ENCODE data around the gene CALN1.

Gene CALN1

GRCh38 chr7:72336632-72337389 is 75.3 kb downstream of the CALN1 start:
- no peak for TF ChIP-seq REST (IDR thresholded peaks at IDR 0.05; ENCODE audit: insufficient read depth in 1 of 2, low read depth in 2 of 2, low read length in 2 of 2)
- TF ChIP-seq POLR2AphosphoS5 (IDR thresholded peaks at IDR 0.05; ENCODE audit: low read depth, low read length): no peak
- no peak for TF ChIP-seq TAF1 (IDR thresholded peaks at IDR 0.05; ENCODE audit: borderline replicate concordance, insufficient read depth, low read length)

GRCh38 chr7:72336382-72336631 is 75.8 kb downstream of the CALN1 start:
- TF ChIP-seq REST (IDR thresholded peaks at IDR 0.05; ENCODE audit: insufficient read depth in 1 of 2, low read depth in 2 of 2, low read length in 2 of 2): no peak
- no peak for TF ChIP-seq SIN3A (IDR thresholded peaks at IDR 0.05; ENCODE audit: borderline replicate concordance, insufficient read depth, low read length)
- TF ChIP-seq POLR2AphosphoS5 (IDR thresholded peaks at IDR 0.05; ENCODE audit: low read depth, low read length): no peak
- no peak for TF ChIP-seq FOXP2 (optimal IDR thresholded peaks at IDR 0.05; ENCODE audit: borderline replicate concordance, extremely low read depth, extremely low read length, insufficient read depth)
- no peak for TF ChIP-seq TAF1 (IDR thresholded peaks at IDR 0.05; ENCODE audit: borderline replicate concordance, insufficient read depth, low read length)

GRCh38 chr7:72335561-72336381 is 76.4 kb downstream of the CALN1 start:
- no peak for TF ChIP-seq REST (IDR thresholded peaks at IDR 0.05; ENCODE audit: insufficient read depth in 1 of 2, low read depth in 2 of 2, low read length in 2 of 2)
- TF ChIP-seq TAF1 (IDR thresholded peaks at IDR 0.05; ENCODE audit: borderline replicate concordance, insufficient read depth, low read length): no peak
- no peak for TF ChIP-seq POLR2AphosphoS5 (IDR thresholded peaks at IDR 0.05; ENCODE audit: low read depth, low read length)
- TF ChIP-seq SIN3A (IDR thresholded peaks at IDR 0.05; ENCODE audit: borderline replicate concordance, insufficient read depth, low read length): no peak
- no peak for TF ChIP-seq FOXP2 (optimal IDR thresholded peaks at IDR 0.05; ENCODE audit: borderline replicate concordance, extremely low read depth, extremely low read length, insufficient read depth)

GRCh38 chr7:72334698-72335097 is 77.4 kb downstream of the CALN1 start:
- TF ChIP-seq FOXP2 (optimal IDR thresholded peaks at IDR 0.05; ENCODE audit: borderline replicate concordance, extremely low read depth, extremely low read length, insufficient read depth) (no peak), REST (IDR thresholded peaks at IDR 0.05; ENCODE audit: insufficient read depth in 1 of 2, low read depth in 2 of 2, low read length in 2 of 2) (no peak), TAF1 (IDR thresholded peaks at IDR 0.05; ENCODE audit: borderline replicate concordance, insufficient read depth, low read length) (no peak), POLR2AphosphoS5 (IDR thresholded peaks at IDR 0.05; ENCODE audit: low read depth, low read length) (no peak), SIN3A (IDR thresholded peaks at IDR 0.05; ENCODE audit: borderline replicate concordance, insufficient read depth, low read length) (no peak)
